Neuron (in vitro differentiated cells): ENCODE results near the gene CACNA1I.

ENCODE experiments used
- H2AFZ ChIP-seq: one replicate; pipeline ENCODE4 v1.6.1; 2013; ENCODE audit warnings: low read depth, mild to moderate bottlenecking, inconsistent platforms, low read length, moderate library complexity
- H3K27me3 ChIP-seq: one replicate; pipeline ENCODE4 v1.6.1; 2013; ENCODE audit warnings: low read length; ENCODE audit not compliant: insufficient read depth
- H3K36me3 ChIP-seq: one replicate; pipeline ENCODE4 v1.6.1; 2013; ENCODE audit warnings: low read length; ENCODE audit not compliant: insufficient read depth
- H3K4me1 ChIP-seq: one replicate; pipeline ENCODE4 v1.6.1; 2013; ENCODE audit warnings: low read length; ENCODE audit not compliant: insufficient read depth
- H3K4me3 ChIP-seq: 2 replicates; pipeline ENCODE4 v1.5.1; 2013; ENCODE audit warnings: mild to moderate bottlenecking, low read length, moderate library complexity
- H3K9me3 ChIP-seq: one replicate; pipeline ENCODE4 v1.6.1; 2013; ENCODE audit warnings: low read length

Gene CACNA1I

DNA sequence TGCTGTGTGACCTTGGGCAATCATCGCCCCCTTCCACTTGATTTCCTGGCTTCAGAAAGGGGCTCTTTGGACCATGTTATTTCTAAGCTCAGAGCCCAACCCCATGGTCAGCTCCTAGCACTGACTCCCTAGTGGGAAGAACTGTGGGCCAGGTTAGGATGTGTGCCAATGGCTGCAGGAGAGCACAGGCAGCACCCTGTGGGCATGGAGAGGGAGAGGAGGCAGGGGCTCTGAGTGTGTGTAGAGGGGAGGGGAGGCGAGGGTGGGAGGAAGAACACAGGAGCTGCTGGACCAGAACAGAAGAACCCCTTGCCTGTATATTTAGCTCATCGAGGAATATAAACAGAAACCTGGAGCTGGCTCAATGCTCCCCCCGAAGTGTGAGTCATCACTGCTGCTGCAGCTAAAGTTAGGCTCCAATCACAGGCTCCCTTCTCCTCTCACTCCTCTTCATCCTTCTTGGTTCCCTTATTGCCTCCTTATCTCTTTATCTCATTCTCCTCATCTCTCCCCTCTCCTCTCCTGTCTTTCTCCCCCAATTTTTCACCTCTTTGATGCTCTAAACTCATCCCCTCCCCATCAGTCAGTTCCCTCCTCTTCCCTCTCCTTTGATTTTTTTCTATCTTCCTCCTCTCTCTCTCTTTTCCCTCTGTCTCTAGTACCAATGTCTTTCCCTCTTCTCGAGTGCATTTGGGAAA lies 23.5 kb upstream of the CACNA1I start:
- Histone ChIP-seq H3K4me3 (no peak overlapping the region), H3K4me1 (no peaks in the 10 kb centered on the region), H3K27me3 (peaks cover 18% of the 10 kb centered on the region), H3K9me3 (no peaks in the 10 kb centered on the region), H2AFZ (no peak overlapping the region), H3K36me3 (no peaks in the 10 kb centered on the region)

DNA sequence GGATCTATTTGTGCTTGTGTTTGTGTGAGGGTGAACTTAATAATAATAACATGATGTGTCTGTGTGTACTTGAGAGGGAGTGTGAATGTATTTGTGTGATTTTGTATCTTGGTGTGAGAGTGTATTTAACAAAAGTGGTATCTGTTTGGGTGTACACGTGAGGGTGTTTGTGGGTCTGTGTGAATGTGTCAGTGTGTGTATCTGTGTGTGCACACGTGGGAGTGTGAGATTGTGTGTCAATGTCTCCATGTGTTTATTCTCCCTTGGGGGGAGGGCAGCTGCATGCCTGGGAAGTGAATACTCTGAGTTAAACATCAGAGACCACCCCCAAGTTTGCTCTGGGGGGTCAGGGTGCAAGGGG lies 23.0 kb upstream of the CACNA1I start:
- Histone ChIP-seq H3K36me3 (no peaks in the 10 kb centered on the region), H3K4me3 (no peak overlapping the region), H3K27me3 (peaks cover 18% of the 10 kb centered on the region), H3K9me3 (no peaks in the 10 kb centered on the region), H3K4me1 (no peaks in the 10 kb centered on the region), H2AFZ (no peak overlapping the region)

DNA sequence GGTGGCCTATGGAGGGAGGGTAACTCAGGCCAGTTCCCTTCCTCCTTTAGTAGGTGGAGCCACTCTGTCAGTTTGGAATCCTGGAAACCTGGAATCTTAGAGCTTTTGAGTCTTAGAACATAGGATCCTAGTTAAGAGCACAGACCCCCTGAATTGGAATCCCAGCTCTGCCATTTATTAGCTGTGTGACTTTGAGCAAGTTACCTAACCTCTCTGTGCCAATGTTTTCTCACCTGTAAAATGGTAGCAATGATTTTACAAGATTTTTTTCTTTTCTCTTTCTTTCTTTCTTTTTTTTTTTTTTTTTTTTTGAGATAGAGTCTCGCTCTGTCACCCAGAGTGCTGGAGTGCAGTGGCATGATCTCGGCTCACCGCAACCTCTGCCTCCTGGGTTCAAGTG lies 17.1 kb upstream of the CACNA1I start:
- Histone ChIP-seq H3K4me1 (no peaks in the 10 kb centered on the region), H3K9me3 (no peaks in the 10 kb centered on the region), H3K27me3 (peaks cover 43% of the 10 kb centered on the region), H2AFZ (no peak overlapping the region), H3K4me3 (no peak overlapping the region), H3K36me3 (no peaks in the 10 kb centered on the region)

DNA sequence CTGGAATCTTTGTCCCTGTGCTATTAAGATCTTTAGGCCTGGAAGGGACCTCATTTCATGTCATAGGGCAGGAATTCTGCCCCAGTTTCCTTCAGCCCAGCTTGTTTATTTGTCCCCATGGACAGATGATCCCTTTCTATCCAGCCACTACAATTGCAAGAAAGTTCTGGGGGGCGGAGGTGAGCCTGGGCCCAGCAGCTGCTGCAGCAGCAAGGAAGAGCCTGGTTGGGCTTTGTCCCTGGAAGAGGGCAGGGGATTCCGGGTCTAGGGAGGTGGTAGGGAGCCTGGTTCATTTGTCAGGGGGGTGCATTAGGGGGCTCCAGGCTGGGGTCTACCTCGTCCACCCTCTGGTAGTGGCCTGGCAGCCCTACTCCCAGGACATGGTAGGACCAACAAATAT lies 16.4 kb upstream of the CACNA1I start:
- H3K36me3 ChIP-seq: no peaks in the 10 kb centered on the region
- no peak overlapping the region for H2AFZ ChIP-seq
- no peaks in the 10 kb centered on the region for H3K4me1 ChIP-seq
- peaks cover 50% of the 10 kb centered on the region for H3K27me3 ChIP-seq
- no peak overlapping the region for H3K4me3 ChIP-seq
- H3K9me3 ChIP-seq: no peaks in the 10 kb centered on the region

DNA sequence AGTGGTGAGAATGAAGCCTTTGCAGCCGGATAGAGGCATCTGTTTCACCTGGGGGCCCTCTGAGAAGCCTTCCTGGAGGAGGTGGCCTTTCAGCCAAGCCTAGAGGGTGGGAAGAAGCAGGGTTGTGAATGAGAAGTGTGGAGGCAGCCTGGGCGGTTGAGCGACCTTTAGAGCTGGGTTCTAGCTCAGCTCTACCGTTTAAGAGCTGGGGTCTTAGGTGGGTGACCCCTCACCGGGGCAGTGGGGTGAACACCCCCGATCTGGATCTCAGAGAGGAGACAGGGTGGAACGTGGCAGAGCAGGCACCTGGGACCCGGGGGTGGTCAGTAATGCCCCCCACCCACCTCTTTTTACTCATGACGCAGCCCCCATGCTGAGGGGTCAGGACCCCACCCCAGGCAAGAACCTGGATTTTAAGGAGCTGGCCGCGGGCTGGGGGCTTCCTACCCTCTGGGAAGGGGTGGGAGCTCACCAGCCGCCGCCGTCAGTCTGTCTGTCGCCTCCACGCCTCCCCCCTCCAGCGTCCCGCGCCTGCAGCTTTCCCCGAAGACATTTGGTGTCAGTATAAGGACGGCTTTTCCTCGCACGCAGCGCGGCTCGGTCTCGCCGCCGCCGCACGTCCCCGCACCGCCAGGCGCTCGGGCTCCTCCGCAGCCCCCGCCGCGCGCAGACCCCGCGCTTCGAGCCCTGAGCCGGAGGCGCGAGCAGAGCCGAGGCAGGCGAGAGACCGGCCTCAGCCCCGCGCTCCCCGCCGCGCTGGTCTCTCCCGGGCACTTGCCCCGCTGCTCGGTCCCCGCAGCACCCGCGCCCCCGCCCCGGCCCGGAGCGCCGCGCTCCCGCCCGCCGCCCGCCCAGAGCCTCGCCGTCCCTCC lies 13.3 kb upstream of the CACNA1I start:
- no peaks in the 10 kb centered on the region for H3K36me3 ChIP-seq
- H2AFZ ChIP-seq: no peak overlapping the region
- H3K9me3 ChIP-seq: no peaks in the 10 kb centered on the region
- no peaks in the 10 kb centered on the region for H3K4me1 ChIP-seq
- no peak overlapping the region for H3K4me3 ChIP-seq
- H3K27me3 ChIP-seq: peaks cover 49% of the 10 kb centered on the region

DNA sequence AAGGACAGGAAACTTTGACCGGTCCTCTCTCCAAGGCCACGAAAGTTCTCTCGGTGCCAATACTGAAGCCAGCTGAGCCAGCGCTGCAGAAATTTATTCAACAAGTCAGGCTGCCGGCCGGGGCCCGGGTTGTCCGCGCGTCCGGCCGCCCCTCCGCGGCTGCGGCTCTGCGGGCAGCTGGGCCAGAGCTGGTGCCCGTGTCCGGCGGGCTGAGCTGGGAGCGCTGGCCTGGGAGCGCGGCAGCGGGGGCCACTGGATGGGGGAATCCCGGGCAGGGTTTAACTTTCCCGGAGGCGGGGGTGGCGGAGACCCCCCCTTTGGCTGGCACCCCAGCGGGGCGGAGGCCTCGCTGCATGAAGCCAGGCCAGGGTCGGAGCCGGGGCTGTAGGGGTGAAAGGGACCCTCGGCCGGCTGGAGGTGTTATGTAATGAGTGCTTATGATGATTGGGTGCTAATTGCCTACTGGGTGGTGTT lies 12.3 kb upstream of the CACNA1I start:
- H3K9me3 ChIP-seq: no peaks in the 10 kb centered on the region
- no peaks in the 10 kb centered on the region for H3K36me3 ChIP-seq
- H3K4me3 ChIP-seq: no peak overlapping the region
- H3K4me1 ChIP-seq: no peaks in the 10 kb centered on the region
- no peak overlapping the region for H2AFZ ChIP-seq
- peaks cover 51% of the 10 kb centered on the region for H3K27me3 ChIP-seq

DNA sequence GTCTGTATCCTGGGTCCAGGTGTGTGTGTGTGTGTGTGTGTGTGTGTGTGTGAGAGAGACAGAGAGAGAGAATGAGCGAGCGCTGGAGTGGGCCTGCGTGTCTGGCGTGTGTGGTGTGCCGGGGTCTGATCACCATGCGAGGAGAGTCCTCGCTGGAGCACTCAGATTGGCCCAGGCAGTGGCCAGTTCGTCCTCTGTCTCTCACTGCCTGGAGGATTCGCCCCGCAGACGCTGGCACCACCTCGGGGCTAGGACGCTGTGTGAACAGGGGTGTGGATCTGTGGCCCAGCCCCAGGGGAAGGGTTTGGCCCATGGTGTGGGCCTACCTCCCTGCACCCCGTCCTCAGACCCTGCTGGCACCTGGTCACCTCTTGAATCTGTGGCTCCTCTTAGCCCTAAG lies 11.6 kb upstream of the CACNA1I start:
- Histone ChIP-seq H3K9me3 (no peaks in the 10 kb centered on the region), H3K4me1 (no peaks in the 10 kb centered on the region), H2AFZ (no peak overlapping the region), H3K4me3 (no peak overlapping the region), H3K27me3 (peaks cover 51% of the 10 kb centered on the region), H3K36me3 (no peaks in the 10 kb centered on the region)

DNA sequence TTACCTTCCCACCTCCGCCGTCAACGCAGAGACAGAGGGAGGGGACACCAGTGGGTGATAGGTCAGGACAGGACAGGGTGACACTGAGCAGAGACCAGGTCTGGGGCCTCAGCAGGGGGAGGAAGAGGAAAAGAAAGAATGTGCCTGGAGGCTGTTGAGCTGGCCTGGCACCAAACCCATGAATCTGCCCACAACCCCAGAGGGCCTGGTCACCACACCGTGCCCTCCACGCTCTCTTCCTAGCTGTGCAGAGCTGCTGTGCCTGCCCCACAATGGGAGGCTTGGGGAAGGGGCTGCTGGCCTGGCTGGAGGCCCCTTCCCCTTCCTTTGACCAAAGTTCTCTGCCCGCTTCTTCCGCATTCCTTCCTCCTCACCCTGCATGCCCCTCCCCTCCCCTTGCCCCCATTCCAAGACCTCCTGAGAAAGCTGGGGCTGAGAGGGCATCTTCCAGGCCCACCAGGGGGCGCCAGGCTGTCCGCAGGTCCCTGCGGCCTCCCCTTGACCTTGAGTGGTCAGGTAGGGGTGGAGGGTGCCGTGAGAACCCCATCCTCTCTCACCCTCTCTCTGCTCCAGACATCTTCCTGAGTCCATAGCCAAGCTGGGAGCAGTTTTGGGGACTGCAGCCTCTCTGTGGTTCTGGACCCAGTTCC lies 11.0 kb upstream of the CACNA1I start:
- no peaks in the 10 kb centered on the region for H3K4me1 ChIP-seq
- no peaks in the 10 kb centered on the region for H3K36me3 ChIP-seq
- H3K4me3 ChIP-seq: no peak overlapping the region
- H3K9me3 ChIP-seq: no peaks in the 10 kb centered on the region
- H3K27me3 ChIP-seq: peaks cover 51% of the 10 kb centered on the region
- H2AFZ ChIP-seq: no peak overlapping the region

DNA sequence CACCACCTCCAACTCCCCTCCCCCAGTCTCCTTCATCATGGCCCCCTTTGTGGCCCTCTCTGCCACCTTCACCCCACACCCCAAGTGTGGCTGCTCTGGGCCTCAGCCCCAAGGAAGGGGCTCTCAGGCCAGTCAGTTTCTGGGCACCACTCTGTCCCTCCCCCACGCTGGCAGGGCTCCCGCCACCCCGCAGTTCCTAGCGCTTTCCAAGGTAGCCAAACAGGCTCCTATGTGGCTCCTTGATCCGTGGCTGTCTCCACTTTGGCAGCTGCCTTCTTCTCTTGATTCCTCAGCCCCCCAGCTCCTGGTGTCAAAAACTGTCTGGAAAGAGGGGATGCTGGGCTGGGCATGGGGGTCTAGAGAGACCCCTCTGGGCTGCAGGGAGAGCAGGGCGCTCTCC lies 10.4 kb upstream of the CACNA1I start:
- no peak overlapping the region for H2AFZ ChIP-seq
- no peak overlapping the region for H3K4me3 ChIP-seq
- H3K27me3 ChIP-seq: peaks cover 51% of the 10 kb centered on the region
- no peaks in the 10 kb centered on the region for H3K4me1 ChIP-seq
- no peaks in the 10 kb centered on the region for H3K36me3 ChIP-seq
- H3K9me3 ChIP-seq: no peaks in the 10 kb centered on the region

DNA sequence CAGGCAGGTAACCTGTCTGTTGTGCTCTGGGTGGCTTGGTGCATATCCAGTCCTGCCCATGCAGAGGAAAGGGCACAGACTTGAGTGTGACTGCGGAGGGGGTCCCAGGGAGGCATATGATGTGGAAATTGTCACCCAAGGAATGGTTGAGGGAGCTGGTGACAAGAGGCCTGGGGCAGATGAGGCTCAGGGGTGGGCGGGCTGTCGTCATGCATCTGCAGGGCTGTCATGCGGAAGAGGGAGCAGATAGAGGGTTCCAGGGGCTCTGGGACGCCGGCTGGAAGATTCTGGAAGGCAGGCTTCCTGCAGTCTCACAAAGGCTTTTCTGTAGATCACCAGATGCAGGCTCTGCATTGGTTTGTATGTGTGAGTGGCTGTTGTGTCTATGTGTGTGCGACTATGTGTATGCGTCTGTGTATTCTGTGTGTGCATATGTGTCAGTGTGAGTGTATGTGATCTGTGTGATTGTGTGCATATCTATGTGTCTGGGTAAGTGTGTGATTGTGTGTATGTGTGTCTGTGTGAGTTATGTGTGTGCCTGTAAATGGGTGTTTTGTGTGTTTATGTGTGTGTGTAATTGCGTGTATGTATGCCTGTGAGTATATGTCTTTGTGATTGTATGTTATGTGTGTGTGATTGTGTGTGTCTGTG lies 7.6 kb upstream of the CACNA1I start:
- no peak overlapping the region for H3K4me3 ChIP-seq
- no peaks in the 10 kb centered on the region for H3K9me3 ChIP-seq
- H3K36me3 ChIP-seq: no peaks in the 10 kb centered on the region
- H3K27me3 ChIP-seq: peaks cover 28% of the 10 kb centered on the region
- H3K4me1 ChIP-seq: no peaks in the 10 kb centered on the region
- no peak overlapping the region for H2AFZ ChIP-seq

DNA sequence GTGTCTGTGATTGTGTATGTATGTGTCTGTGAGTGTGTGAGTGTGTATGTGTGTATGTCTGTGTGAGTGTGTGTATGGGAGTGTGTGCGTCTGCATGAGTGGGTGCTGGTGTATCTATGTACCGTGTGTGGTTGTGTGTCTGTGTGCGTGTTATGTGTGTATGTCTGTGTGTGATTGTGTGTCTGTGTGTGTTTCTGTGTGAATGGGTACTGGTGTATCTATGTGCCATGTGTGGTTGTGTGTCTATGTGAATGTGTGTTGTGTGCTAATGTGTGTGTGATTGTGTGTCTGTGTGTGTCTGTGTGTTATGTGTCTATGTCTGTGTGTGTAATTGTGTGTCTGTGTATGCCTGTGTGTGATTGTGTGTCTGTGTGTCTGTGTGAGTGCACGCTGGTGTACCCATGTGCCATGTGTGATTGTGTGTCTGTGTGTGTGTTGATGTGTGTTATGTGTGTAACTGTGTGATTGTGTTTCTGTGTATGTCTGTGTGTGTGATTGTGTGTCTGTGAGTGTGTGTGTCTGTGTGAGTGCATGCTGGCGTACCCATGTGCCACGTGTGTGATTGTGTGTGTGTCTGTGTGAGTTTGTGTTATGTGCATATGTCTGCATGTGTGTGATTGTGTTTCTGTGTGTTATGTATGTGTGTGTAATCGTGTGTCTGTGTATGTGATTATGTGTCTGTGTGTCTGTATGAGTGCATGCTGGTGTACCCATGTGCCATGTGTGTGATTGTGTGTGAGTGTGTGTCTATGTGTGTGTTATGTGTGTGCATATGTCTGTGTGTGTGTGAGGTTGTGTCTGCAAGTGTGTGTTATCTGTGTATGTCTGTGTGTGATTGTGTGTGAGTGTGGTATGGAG lies 6.8 kb upstream of the CACNA1I start:
- Histone ChIP-seq H3K36me3 (no peaks in the 10 kb centered on the region), H3K4me1 (no peaks in the 10 kb centered on the region), H2AFZ (no peak overlapping the region), H3K4me3 (no peak overlapping the region), H3K27me3 (peaks cover 20% of the 10 kb centered on the region), H3K9me3 (no peaks in the 10 kb centered on the region)

DNA sequence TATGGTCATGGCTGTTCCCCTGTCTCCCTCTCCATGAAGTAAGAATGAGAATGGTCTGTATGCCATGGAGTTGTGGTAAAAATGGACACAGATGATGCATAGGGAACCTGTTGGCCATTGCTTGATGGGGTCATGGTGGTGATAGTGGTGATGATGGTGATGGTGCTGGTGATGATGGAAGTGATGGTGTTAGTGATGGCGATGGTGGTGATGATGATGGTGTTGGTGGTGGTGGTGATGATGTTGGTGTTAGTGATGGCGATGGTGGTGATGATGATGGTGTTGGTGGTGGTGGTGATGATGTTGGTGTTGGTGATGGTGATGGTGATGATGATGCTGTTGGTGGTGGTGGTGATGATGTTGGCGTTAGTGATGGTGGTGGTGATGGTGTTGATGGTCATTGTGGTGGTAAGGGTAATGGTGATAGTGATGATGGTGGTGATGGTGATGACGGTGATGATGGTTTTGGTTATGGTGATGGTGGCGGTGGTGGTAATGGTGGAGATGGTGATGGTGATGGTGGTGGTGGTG lies 5.1 kb upstream of the CACNA1I start:
- peaks cover 6% of the 10 kb centered on the region for H3K27me3 ChIP-seq
- H2AFZ ChIP-seq: no peak overlapping the region

More for the DNA sequence above, 5.1 kb upstream of the CACNA1I start:
- Histone ChIP-seq H3K4me3 (no peak overlapping the region), H3K4me1 (no peaks in the 10 kb centered on the region), H3K36me3 (no peaks in the 10 kb centered on the region), H3K9me3 (no peaks in the 10 kb centered on the region)
